Gastroesophageal sphincter (tissue), 4 donors: ENCODE results near the gene WNK4. TPM values are rescaled to one million over a fixed set of nuclear protein-coding genes. Genes with fewer than 3 reads are reported as not detected.
"Not testable (repeated sequence)": the region's sequence is repeated elsewhere in the genome, so short reads cannot be mapped to it uniquely, and the experiment has no call there.

Experiments
- ATAC-seq: fragments of 150-250 bp; one replicate; pipeline ENCODE4 v1.9.1; 2016; ENCODE audit warnings: mild to moderate bottlenecking, moderate library complexity
- H3K27ac ChIP-seq, 4 donors: fragments of 200-600 bp; sonication (generic) in 3 of 4; 1 replicate in 3 of 4; 2 replicates in 1 of 4; pipeline ENCODE4 v1.5.1; 2016 to 2019
- H3K27me3 ChIP-seq: fragments of 200-600 bp; sonication (generic); one replicate; pipeline ENCODE4 v1.5.1; 2019
- H3K36me3 ChIP-seq, 2 donors: fragments of 200-600 bp; sonication (generic); one replicate each; pipeline ENCODE4 v1.5.1; 2019; ENCODE audit warnings: control low read depth in 1 of 2
- H3K4me1 ChIP-seq, 3 donors: fragments of 200-600 bp; sonication (generic); 1 replicate in 2 of 3; 2 replicates in 1 of 3; pipeline ENCODE4 v1.5.1; 2016 to 2019; ENCODE audit warnings: control low read depth in 2 of 3
- H3K4me3 ChIP-seq, 2 donors: fragments of 200-600 bp; sonication (generic); one replicate each; pipeline ENCODE4 v1.5.1; 2019; ENCODE audit warnings: mild to moderate bottlenecking in 1 of 2, moderate library complexity in 1 of 2
- H3K9me3 ChIP-seq, 3 donors: fragments of 200-600 bp; sonication (generic); one replicate each; pipeline ENCODE4 v1.5.1; 2017 to 2019; ENCODE audit warnings: control low read depth in 2 of 3
- EP300 ChIP-seq: sonication (generic); formaldehyde crosslinking; IDR thresholded peaks from one replicate; pipeline ENCODE4 v1.6.1; 2017; ENCODE audit warnings: antibody characterized with exemption, mild to moderate bottlenecking
- POLR2A ChIP-seq, 2 donors: fragments of 450-650 bp; IDR thresholded peaks; one replicate each; pipeline ENCODE4 v1.6.1; 2017; ENCODE audit warnings: antibody characterized with exemption in 2 of 2, mild to moderate bottlenecking in 2 of 2, moderate library complexity in 1 of 2
- POLR2AphosphoS5 ChIP-seq: sonication (generic); formaldehyde crosslinking; IDR thresholded peaks from one replicate; pipeline ENCODE4 v1.6.1; 2017; ENCODE audit warnings: antibody characterized with exemption
- WGBS, 2 donors: methylation state at CpG; one replicate each; pipeline ENCODE4 v1.1.5; 2018; ENCODE audit warnings: low coverage in 1 of 2; 5-methylcytosine and 5-hydroxymethylcytosine counted together
- total RNA-seq, 4 donors: library from RNA; depleted of rRNA; stranded (reverse); fragments of >200 nt; gene quantifications; one replicate each; pipeline ENCODE4 v1.1.0, GENCODE V29; 2016
- TF ChIP-seq, protein P1 (sequence below), 4 experiments: fragments of 200-600 bp in 2 of 4; fragments of 450-650 bp in 2 of 4; sonication (generic) in 1 of 4; IDR thresholded peaks; one replicate each; pipeline ENCODE4 v1.5.1; 2017 to 2019; ENCODE audit warnings: antibody characterized with exemption in 4 of 4, mild to moderate bottlenecking in 2 of 4, moderate library complexity in 2 of 4

The WNK4 gene
- 1 to 10 TPM in 3 of 4 donors, under 1 TPM in 1; 0.78 to 6.7 (median 1.6) TPM for total RNA-seq

DNA sequence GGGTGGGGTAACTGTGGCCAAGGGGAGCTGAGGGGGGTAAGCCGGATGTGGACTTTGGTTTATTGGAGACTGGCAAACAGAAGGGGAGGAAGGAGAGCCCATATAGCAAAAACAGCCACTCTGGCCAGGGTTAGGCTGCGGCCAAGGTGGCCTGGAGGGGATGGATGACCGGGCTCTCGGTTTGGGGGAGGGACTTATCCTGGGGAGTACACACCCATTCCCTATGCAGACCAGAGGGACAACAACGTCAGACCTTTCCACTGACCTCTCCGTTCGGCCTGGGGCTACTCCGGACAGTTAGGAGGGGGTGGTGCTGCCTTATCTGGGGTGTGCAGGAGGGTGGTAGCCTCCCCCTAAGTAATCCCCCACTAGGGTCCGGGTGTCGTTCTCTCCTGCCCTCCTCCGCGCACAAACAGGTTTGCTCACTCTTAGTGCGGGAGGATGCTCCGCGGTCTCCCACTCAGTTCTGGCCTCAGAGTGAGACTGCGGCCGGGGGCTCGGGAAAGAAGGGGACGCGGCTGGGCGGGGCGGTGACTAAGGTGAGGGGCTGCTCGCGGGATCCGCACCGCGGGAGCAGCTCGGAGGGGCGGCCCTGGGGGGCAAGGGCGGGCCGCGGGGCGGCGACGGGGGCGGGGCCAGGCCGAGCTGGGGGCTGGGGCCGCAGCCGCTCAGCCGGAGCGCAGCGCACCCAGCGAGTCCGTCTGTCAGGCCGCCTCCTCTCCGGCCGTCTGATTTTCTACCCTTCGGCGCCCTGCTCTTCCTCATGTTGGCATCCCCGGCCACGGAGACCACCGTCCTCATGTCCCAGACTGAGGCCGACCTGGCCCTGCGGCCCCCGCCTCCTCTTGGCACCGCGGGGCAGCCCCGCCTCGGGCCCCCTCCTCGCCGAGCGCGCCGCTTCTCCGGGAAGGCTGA, at the start of gene WNK4:
Gene WNK4 (plus strand): TSS at position 675 of the 915 bp plus-strand sequence. CDS start 89 bp downstream, at position 764.
- peak; percentile 52 for ATAC-seq
- no peak for TF ChIP-seq EP300
- TF ChIP-seq POLR2A (IDR thresholded peaks at IDR 0.05): peak in 1 of 2 donors; percentile 12
- no peak for TF ChIP-seq POLR2AphosphoS5
- TF ChIP-seq, protein P1, sequence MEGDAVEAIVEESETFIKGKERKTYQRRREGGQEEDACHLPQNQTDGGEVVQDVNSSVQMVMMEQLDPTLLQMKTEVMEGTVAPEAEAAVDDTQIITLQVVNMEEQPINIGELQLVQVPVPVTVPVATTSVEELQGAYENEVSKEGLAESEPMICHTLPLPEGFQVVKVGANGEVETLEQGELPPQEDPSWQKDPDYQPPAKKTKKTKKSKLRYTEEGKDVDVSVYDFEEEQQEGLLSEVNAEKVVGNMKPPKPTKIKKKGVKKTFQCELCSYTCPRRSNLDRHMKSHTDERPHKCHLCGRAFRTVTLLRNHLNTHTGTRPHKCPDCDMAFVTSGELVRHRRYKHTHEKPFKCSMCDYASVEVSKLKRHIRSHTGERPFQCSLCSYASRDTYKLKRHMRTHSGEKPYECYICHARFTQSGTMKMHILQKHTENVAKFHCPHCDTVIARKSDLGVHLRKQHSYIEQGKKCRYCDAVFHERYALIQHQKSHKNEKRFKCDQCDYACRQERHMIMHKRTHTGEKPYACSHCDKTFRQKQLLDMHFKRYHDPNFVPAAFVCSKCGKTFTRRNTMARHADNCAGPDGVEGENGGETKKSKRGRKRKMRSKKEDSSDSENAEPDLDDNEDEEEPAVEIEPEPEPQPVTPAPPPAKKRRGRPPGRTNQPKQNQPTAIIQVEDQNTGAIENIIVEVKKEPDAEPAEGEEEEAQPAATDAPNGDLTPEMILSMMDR (IDR thresholded peaks at IDR 0.05): no peak
- 0% methylated on average over 6 of the region's 65 CpGs; no CpG with 5 or more reads in 1 of the 2 donors for WGBS, 2 donors
- H3K4me1 ChIP-seq: peaks cover 0 to 58% (median 6%) of the 10 kb centered on the region in 3 donors
- H3K4me3 ChIP-seq: peak within 1 kb of the TSS; percentile 30 to 55
- H3K9me3 ChIP-seq: no peaks in the 10 kb centered on the region
- peaks cover 51% of the 10 kb centered on the region for H3K27me3 ChIP-seq
- H3K36me3 ChIP-seq: peaks cover 0 to 47% of the 10 kb centered on the region in 2 donors
- H3K27ac ChIP-seq: peak within 1 kb of the TSS in 3 of 4 donors; percentile 65 to 76 (median 68)

DNA sequence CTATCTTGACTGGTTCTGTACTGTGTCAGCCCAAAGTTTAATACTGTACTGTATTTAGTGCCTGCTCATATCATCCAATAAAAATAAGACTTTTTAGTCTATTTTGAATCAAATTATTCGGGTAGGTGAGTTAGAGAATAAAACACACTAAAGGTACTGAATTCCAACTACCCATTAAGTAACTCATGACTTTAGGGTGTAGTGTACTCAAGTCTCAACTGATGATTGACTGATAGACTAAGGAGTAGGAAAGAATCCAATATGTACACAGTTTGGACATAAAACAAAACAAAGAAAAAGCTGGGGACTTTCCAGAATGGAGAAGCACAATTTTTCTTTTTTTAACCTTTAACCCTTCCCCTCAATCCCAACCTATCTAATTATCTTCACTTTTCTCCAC, 39.7 kb upstream of the WNK4 start:
- TF ChIP-seq POLR2AphosphoS5 (no peak), POLR2A (IDR thresholded peaks at IDR 0.05) (no peak), EP300 (no peak)
- TF ChIP-seq, protein P1 (IDR thresholded peaks at IDR 0.05): no peak
- Histone ChIP-seq H3K27ac (no peak overlapping the region), H3K4me1 (peaks cover 0 to 53% (median 7%) of the 10 kb centered on the region in 3 donors), H3K4me3 (no peak overlapping the region), H3K36me3 (peaks cover 0 to 20% of the 10 kb centered on the region in 2 donors), H3K27me3 (no peaks in the 10 kb centered on the region), H3K9me3 (no peaks in the 10 kb centered on the region)
- WGBS, 2 donors: 54 to 65% methylated on average over 1 of the region's 1 CpG
- ATAC-seq: no peak

DNA sequence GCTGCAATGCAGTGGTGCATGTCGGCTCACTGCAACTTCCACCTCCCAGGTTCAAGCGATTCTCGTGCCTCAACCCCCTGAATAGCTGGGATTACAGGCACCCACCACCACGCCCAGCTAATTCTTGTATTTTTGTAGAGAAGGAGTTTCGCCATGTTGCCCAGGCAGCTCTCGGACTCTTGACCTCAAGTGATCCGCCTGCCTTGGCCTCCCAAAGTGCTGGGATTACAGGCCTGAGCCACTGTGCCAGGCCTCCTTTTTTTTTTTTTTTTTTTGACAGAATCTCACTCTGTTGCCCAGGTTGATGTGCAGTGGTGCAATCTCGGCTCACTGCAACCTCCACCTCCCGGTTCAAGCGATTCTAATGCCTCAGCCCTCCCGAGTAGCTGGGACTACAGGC, 37.5 kb upstream of the WNK4 start:
- not testable (repeated sequence) for H3K27me3 ChIP-seq, H3K4me3 ChIP-seq, ATAC-seq, H3K9me3 ChIP-seq
- peaks cover 0 to 12% of the 10 kb centered on the region in 2 donors for H3K36me3 ChIP-seq
- peak overlapping the region in 2 of 4 donors; percentile 92 to 95 for H3K27ac ChIP-seq
- peaks cover 0 to 51% (median 7%) of the 10 kb centered on the region in 3 donors for H3K4me1 ChIP-seq
- 90 to 93% methylated on average over 3 to 8 of the region's 11 CpGs for WGBS, 2 donors

DNA sequence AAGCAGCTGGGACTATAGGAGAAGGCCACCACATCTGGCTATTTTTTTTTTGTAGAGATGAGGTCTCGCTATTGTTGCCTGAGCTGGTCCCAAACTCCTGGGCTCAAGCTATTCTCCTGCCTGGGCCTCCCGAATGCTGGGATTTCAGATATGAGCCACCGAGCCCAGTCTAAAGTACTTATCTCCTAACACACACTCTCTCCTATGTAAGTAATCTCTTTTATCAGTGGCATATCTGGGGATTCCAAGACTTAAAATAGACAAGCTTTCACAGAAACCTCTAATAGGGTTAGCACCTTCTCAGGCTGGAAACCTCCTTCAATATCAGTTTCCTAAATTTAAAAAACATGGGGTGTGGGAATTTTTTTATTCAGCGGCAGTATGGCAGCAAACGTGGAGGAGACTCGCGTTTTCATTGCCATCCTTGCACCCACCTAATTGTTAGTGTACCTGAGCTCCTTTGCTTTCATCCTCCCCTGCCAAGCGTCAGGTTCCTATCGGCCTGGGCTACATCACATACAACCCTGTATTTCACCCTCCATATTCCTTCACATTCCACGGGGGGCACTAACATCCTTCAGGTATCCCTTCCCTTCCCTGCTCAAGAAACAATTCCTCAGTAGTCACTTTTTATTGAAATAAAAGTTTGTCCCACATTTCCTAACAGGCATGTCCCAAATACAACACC, 36.7 kb upstream of the WNK4 start:
- 24 to 44% methylated on average over 7 to 8 of the region's 10 CpGs for WGBS, 2 donors
- Histone ChIP-seq H3K36me3 (peaks cover 0 to 12% of the 10 kb centered on the region in 2 donors), H3K4me3 (peak overlapping the region; percentile 76 to 82), H3K9me3 (no peaks in the 10 kb centered on the region), H3K27ac (peak overlapping the region; percentile 75 to 95 (median 90)), H3K27me3 (no peaks in the 10 kb centered on the region), H3K4me1 (peaks cover 0 to 59% (median 11%) of the 10 kb centered on the region in 3 donors)
- no peak for ATAC-seq
- TF ChIP-seq, protein P1 (IDR thresholded peaks at IDR 0.05): no peak
- TF ChIP-seq POLR2AphosphoS5 (no peak), EP300 (no peak), POLR2A (IDR thresholded peaks at IDR 0.05) (no peak)

DNA sequence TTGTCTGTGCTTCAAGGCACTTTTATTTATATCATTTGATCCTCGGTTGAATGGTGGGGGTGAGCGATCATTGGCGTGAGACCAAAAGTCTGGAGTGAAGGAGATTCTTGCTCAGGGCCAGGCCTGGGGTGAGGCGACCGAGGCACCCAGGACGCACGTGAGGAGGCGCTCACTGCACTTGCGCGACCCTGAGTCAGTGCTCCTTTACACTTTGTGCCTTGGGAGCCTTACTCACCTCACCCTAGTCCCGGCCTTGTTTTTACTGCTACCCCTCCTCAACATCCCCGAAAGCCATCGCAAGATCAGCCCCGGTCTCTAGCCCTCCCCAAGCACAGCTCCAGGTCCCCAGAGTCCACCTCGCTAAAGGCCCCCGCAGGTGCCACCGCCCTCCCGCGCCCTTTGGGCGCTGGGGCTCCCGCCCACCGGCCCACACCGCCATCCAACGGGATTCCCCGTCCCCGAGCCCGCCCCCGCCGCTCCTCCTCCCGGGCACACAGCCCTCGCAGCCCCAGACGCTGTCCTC, 36.1 kb upstream of the WNK4 start:
- peak; percentile 89 for ATAC-seq
- TF ChIP-seq, protein P1 (IDR thresholded peaks at IDR 0.05): peak in 1 of 4 experiments; percentile 6
- TF ChIP-seq POLR2A (IDR thresholded peaks at IDR 0.05): no peak
- 0 to 1% methylated on average over 10 to 11 of the region's 32 CpGs for WGBS, 2 donors

More for the DNA sequence above, 36.1 kb upstream of the WNK4 start:
- peaks cover 0 to 12% of the 10 kb centered on the region in 2 donors for H3K36me3 ChIP-seq
- H3K27me3 ChIP-seq: no peaks in the 10 kb centered on the region
- no peaks in the 10 kb centered on the region for H3K9me3 ChIP-seq
- H3K27ac ChIP-seq: peak overlapping the region; percentile 75 to 95 (median 90)
- H3K4me3 ChIP-seq: peak overlapping the region; percentile 76 to 82
- H3K4me1 ChIP-seq: peaks cover 0 to 65% (median 17%) of the 10 kb centered on the region in 3 donors
